ENCODE results near the gene AKAP12. TPM values are rescaled to one million over a fixed set of nuclear protein-coding genes. Genes with fewer than 3 reads are reported as not detected.
A peak's percentile ranks its signal among the peaks of the same experiment; 100 is the strongest.
"Not testable (repeated sequence)": the region's sequence is repeated elsewhere in the genome, so short reads cannot be mapped to it uniquely, and the experiment has no call there.

Gene AKAP12
- total RNA-seq, 1 donor from 2014 or later = 8.0 TPM

GRCh38 chr6:151377095-151377494 lies 137.3 kb downstream of the AKAP12 start:
- no peak for DNase-seq (ENCODE audit: low read depth)

GRCh38 chr6:151379933-151380847 lies 140.4 kb downstream of the AKAP12 start:
- DNase-seq (ENCODE audit: low read depth) = peak; percentile 70

- no peak for DNase-seq (ENCODE audit: low read depth)
These were observed 141.1 kb downstream of the AKAP12 start for GRCh38 chr6:151380848-151381205.

- no peak for DNase-seq (ENCODE audit: low read depth)
These were observed 142.0 kb downstream of the AKAP12 start for GRCh38 chr6:151381722-151382121.

GRCh38 chr6:151382631-151383030 lies 142.9 kb downstream of the AKAP12 start:
- not testable (repeated sequence) for DNase-seq (ENCODE audit: low read depth)

GRCh38 chr6:151384151-151384550 lies 144.4 kb downstream of the AKAP12 start:
- no peak for DNase-seq (ENCODE audit: low read depth)

GRCh38 chr6:151385177-151385576 lies 145.4 kb downstream of the AKAP12 start:
- no peak for DNase-seq (ENCODE audit: low read depth)

GRCh38 chr6:151387175-151387970 lies 147.6 kb downstream of the AKAP12 start:
- no peak for DNase-seq (ENCODE audit: low read depth)

- DNase-seq (ENCODE audit: low read depth) = no peak
These were observed 148.5 kb downstream of the AKAP12 start for GRCh38 chr6:151388236-151388635.

GRCh38 chr6:151388997-151389617 lies 149.3 kb downstream of the AKAP12 start:
- no peak for DNase-seq (ENCODE audit: low read depth)

GRCh38 chr6:151389618-151390275 lies 150.0 kb downstream of the AKAP12 start:
- DNase-seq (ENCODE audit: low read depth) = peak; percentile 64

GRCh38 chr6:151390276-151390850 lies 150.6 kb downstream of the AKAP12 start:
- DNase-seq (ENCODE audit: low read depth) = peak; percentile 99

GRCh38 chr6:151390851-151391470 lies 151.2 kb downstream of the AKAP12 start:
- DNase-seq (ENCODE audit: low read depth) = peak; percentile 76

- DNase-seq (ENCODE audit: low read depth) = peak; percentile 69
These were observed 152.0 kb downstream of the AKAP12 start, which contains the start of gene ZBTB2 for GRCh38 chr6:151391471-151392413. TSS of gene ZBTB2 (minus strand) at chr6:151391559. CDS start at chr6:151373637, 17,922 bp downstream.

GRCh38 chr6:151392427-151392826 lies 152.7 kb downstream of the AKAP12 start:
- no peak for DNase-seq (ENCODE audit: low read depth)

- DNase-seq (ENCODE audit: low read depth) = no peak
These were observed 153.6 kb downstream of the AKAP12 start for GRCh38 chr6:151393410-151393809.

- no peak for DNase-seq (ENCODE audit: low read depth)
These were observed 159.9 kb downstream of the AKAP12 start for GRCh38 chr6:151399679-151400078.

- DNase-seq (ENCODE audit: low read depth) = no peak
These were observed 160.7 kb downstream of the AKAP12 start for GRCh38 chr6:151400473-151400872.

GRCh38 chr6:151402228-151402627 lies 162.5 kb downstream of the AKAP12 start:
- no peak for DNase-seq (ENCODE audit: low read depth)
